Nephron progenitor cell (in vitro differentiated cells): ENCODE results near the gene HMG20B.
A peak's percentile ranks its signal among the peaks of the same experiment; 100 is the strongest.

Experiments
- DNase-seq: peaks from one replicate; pipeline ENCODE4 v3.0.0; 2021
- H3K27ac Mint-ChIP-seq: 2 replicates; pipeline ENCODE4 v1.8.0; 2021; ENCODE audit warnings: mild to moderate bottlenecking, moderate library complexity, mixed read lengths
- H3K27me3 Mint-ChIP-seq: 2 replicates; pipeline ENCODE4 v1.8.0; 2021; ENCODE audit warnings: mild to moderate bottlenecking, low read depth, mixed read lengths; ENCODE audit not compliant: poor library complexity
- H3K36me3 Mint-ChIP-seq: 2 replicates; pipeline ENCODE4 v1.8.0; 2021; ENCODE audit warnings: low read depth, mixed read lengths
- H3K4me1 Mint-ChIP-seq: 2 replicates; pipeline ENCODE4 v1.8.0; 2021; ENCODE audit warnings: mixed read lengths
- H3K4me3 Mint-ChIP-seq: 2 replicates; pipeline ENCODE4 v1.8.0; 2021; ENCODE audit warnings: mild to moderate bottlenecking, moderate library complexity, mixed read lengths
- H3K9me3 Mint-ChIP-seq: 2 replicates; pipeline ENCODE4 v1.8.0; 2021; ENCODE audit warnings: mild to moderate bottlenecking, moderate library complexity, mixed read lengths
- TF ChIP-seq, protein P1 (sequence below): fragments of 200-600 bp; sonication (generic); IDR thresholded peaks from 2 replicates; pipeline ENCODE4 v1.5.0; 2021; ENCODE audit warnings: antibody characterized with exemption

Gene HMG20B

DNA sequence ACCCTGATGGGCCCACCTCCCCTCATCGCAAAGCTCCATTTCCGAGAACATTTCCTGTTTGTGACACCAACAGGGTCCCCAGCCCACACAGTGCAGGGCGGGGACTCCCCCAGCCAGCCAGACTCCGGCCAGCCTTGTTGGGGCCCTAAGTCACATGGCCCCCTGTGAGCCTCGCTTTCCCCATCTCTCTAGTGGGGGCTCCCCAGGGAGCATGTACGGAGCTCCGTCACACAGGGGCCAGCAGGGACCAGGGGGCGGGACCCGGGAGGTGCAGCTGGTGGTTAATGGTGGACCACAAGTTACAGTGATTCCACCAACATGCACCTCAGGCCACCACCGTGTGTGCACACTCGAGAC is 32.2 kb downstream of the HMG20B start:
- DNase-seq: no peak
- H3K27me3 Mint-ChIP-seq: peaks cover 7% of the 10 kb centered on the region
- no peak overlapping the region for H3K27ac Mint-ChIP-seq
- peaks cover 24% of the 10 kb centered on the region for H3K4me1 Mint-ChIP-seq
- TF ChIP-seq, protein P1, sequence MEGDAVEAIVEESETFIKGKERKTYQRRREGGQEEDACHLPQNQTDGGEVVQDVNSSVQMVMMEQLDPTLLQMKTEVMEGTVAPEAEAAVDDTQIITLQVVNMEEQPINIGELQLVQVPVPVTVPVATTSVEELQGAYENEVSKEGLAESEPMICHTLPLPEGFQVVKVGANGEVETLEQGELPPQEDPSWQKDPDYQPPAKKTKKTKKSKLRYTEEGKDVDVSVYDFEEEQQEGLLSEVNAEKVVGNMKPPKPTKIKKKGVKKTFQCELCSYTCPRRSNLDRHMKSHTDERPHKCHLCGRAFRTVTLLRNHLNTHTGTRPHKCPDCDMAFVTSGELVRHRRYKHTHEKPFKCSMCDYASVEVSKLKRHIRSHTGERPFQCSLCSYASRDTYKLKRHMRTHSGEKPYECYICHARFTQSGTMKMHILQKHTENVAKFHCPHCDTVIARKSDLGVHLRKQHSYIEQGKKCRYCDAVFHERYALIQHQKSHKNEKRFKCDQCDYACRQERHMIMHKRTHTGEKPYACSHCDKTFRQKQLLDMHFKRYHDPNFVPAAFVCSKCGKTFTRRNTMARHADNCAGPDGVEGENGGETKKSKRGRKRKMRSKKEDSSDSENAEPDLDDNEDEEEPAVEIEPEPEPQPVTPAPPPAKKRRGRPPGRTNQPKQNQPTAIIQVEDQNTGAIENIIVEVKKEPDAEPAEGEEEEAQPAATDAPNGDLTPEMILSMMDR: no peak
- no peaks in the 10 kb centered on the region for H3K9me3 Mint-ChIP-seq
- no peaks in the 10 kb centered on the region for H3K36me3 Mint-ChIP-seq
- H3K4me3 Mint-ChIP-seq: no peak overlapping the region

DNA sequence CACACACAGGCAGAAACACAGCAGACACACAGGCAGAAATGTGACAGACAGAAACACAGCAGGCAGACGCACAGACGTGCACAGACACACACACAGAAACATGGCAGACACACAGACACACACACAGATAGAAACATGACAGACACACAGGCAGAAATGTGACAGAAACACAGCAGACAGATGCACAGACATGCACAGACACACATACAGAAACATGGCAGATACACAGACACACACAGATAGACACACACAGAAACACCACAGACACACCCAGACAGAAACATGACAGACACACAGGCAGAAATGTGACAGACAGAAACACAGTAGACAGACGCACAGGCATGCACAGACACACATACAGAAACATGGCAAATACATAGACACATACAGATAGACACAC is 32.6 kb downstream of the HMG20B start:
- Mint-ChIP-seq H3K4me1 (peaks cover 24% of the 10 kb centered on the region), H3K9me3 (no peaks in the 10 kb centered on the region), H3K27me3 (peaks cover 7% of the 10 kb centered on the region), H3K4me3 (no peak overlapping the region), H3K27ac (no peak overlapping the region), H3K36me3 (peaks cover under 1% of the 10 kb centered on the region)
- no peak for DNase-seq
- TF ChIP-seq, protein P1: no peak

DNA sequence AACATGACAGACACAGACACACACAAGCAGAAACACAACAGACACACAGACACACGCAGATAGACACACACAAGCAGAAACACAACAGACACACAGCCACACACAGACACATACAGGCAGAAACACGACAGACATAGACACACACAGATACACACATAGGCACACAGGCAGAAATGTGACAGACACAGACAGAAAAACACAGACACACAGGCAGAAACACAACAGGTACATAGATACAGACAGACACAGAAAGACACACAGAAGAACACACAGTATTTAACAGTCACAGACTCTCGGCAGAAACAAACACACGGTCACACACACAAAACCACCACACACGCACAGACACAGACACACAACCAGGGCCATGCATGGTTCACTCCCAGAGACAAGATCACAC is 33.0 kb downstream of the HMG20B start:
- H3K9me3 Mint-ChIP-seq: no peaks in the 10 kb centered on the region

DNA sequence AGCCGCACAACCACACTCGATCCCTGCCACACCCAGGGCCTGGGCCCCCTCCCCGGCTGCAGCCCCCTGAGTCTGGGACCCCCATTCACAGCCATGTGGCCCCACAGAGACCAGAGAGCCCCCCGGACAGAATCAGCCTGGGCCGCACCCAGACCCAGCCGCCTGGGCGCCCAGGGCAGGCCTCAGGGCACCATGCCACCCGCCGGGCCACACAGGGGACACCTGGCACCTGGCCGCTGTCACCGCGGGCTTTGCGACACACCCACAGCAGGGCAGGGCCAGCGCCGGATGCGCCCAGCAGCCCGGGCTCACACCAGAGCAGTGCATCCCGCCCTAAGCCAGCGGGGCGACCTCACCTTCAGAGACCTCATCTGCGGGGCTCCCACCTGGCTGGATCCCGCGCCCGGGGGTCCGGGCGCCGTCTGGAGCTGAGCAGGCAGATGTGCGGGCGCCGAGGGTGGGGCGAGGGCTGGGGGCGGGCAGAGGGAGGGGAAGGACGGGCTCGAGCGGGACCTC is 33.5 kb downstream of the HMG20B start:
- no peak for DNase-seq
- Mint-ChIP-seq H3K9me3 (no peaks in the 10 kb centered on the region), H3K4me1 (peaks cover 24% of the 10 kb centered on the region), H3K4me3 (no peak overlapping the region), H3K27me3 (peaks cover 7% of the 10 kb centered on the region), H3K27ac (no peak overlapping the region), H3K36me3 (peaks cover 5% of the 10 kb centered on the region)
- TF ChIP-seq, protein P1: no peak

More for the DNA sequence above, 33.0 kb downstream of the HMG20B start:
- TF ChIP-seq, protein P1: no peak
- Mint-ChIP-seq H3K27me3 (peaks cover 7% of the 10 kb centered on the region), H3K4me1 (peaks cover 24% of the 10 kb centered on the region), H3K27ac (no peak overlapping the region), H3K4me3 (no peak overlapping the region), H3K36me3 (peaks cover 5% of the 10 kb centered on the region)
- DNase-seq: no peak

DNA sequence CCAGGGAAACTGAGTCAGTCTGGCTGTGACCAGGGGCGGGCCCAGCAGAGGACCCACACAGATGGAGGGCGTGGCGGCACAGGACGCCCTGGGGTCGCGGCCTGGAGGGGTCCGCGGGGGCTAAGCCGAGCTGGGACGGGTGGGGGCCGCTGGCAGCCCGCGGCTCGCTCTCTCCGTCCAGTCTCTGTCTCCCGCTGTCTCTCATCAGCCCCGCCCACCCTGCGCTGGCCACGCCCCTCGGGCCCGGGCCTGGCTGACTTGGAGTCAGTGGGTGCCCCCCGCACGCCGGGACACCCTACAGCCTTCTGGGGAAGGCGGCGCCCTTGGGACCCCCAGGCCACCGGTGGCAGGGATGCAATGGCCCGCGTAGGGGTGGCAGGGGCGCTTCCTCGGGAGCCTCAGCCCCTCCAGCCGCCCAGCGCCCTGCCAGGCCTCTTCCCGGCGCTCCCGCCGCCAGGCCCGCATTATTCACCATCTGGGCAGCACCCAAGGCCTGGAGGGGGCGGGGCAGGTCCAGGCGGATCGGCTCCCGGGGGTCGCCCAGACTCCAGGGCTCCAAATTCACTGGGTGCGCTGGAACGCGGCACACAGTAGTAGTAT is 34.0 kb downstream of the HMG20B start, which contains the start of gene TBXA2R:
Gene TBXA2R (minus strand): TSS at position 186 of the 600 bp plus-strand sequence. CDS start 6,241 bp downstream, outside the sequence.
- Mint-ChIP-seq H3K36me3 (peaks cover 7% of the 10 kb centered on the region), H3K27me3 (peaks cover 7% of the 10 kb centered on the region), H3K27ac (no peak within 1 kb of the TSS), H3K4me3 (peak within 1 kb of the TSS; percentile 70), H3K9me3 (no peaks in the 10 kb centered on the region), H3K4me1 (peaks cover 24% of the 10 kb centered on the region)
- peak; percentile 85 for DNase-seq
- TF ChIP-seq, protein P1: no peak
